SH-SY5Y (cell line): ENCODE measurements around the gene CARS1.

Experiments used
- GATA2 ChIP-seq: IDR thresholded peaks from 2 replicates; pipeline ENCODE4 v1.6.1; 2011; ENCODE audit warnings: mild to moderate bottlenecking, low read depth, low read length
- GATA3 ChIP-seq: IDR thresholded peaks from 2 replicates; pipeline ENCODE4 v1.6.1; 2011; ENCODE audit warnings: low read depth, mild to moderate bottlenecking, low read length, moderate library complexity

DNA sequence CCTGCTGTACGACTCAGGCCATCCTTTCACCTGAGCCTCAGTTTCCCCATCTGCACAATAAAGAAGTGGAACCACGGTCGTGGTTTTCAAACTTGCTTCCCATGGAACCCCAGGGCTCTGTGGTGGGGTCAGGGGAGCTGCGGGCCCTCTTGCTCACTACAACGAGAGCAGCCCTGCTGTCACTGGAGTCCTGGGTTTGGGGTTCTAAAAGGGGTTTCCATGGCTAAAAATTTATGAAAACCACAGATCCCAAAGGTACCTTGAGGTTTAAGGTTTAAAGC is 45.4 kb upstream of the CARS1 start:
- TF ChIP-seq GATA2 (no peak), GATA3 (no peak)
